DMS 273 (cell line): ENCODE measurements around the gene QPCTL.
A peak's percentile ranks its signal among the peaks of the same experiment; 100 is the strongest.
"Not testable (repeated sequence)": the region's sequence is repeated elsewhere in the genome, so short reads cannot be mapped to it uniquely, and the experiment has no call there.

Experiments
- DNase-seq: peaks from one replicate; lab custom pipeline; 2025; ENCODE audit not compliant: unreplicated experiment; lab: John Stamatoyannopoulos, UW

QPCTL gene

DNA sequence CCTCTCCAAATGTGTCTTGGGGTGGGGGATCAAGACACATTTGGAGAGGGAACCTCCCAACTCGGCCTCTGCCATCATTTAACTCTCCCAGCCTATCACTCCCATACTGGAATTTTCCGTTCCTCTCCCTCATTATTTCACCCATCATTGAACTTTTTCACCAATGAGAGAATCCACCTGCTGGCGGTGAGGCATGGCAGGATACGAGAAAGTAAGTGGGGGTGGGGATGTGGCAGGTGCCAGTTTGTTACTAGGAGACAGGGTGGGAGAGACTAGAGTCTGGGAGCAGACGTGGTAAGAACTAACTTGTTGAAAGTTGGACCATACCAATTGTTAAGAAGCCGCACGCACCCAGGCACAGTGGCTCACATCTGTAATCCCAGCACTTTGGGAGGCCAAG lies 17.5 kb upstream of the QPCTL start:
- DNase-seq: no peak

DNA sequence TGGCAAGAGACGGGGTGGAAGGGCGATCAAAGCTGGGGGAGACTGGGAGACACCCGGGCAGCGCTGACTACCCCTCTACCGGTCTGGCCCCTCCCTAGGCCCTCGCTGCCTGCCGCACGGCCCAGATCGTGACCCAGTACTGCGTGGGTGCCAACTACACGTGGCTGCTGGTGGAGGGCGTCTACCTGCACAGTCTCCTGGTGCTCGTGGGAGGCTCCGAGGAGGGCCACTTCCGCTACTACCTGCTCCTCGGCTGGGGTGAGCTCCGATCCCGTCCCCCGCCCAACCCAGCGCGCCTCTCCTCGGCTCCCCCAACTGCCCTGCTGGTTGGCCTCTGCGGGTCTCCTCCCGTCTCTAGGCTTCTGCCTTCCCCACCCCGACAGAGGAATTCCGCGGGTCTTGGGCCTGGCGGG lies 15.6 kb upstream of the QPCTL start:
- DNase-seq: no peak

DNA sequence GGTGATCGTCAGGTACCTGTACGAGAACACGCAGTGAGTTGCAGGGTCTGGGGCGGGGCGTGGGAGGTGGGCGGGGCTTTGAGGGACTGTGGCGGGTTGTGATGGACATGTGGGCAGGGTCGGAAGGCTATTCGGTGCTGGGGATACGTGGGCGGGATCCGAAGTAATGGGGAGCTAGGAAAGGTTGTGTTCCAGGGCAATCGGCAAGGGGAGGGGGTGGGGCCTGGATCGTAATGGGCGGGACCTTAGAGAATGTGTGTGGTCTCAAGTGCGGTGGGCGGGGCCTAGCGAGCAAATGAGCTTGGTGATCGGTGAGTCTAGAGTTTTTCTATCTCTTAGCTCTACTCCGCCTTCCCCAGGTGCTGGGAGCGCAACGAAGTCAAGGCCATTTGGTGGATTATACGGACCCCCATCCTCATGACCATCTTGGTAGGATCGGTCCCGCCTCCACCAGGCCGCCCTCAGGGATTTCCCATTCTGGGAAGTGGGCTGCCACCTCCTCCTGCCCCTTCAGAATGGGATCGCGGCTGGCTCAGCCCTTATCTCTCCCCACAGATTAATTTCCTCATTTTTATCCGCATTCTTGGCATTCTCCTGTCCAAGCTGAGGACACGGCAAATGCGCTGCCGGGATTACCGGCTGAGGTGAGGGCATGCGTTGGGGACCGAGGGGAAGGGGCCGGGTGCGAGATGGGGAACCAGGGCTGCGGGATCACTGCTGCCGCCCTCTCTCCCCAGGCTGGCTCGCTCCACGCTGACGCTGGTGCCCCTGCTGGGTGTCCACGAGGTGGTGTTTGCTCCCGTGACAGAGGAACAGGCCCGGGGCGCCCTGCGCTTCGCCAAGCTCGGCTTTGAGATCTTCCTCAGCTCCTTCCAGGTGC lies 14.9 kb upstream of the QPCTL start:
- peak; percentile 94 for DNase-seq

DNA sequence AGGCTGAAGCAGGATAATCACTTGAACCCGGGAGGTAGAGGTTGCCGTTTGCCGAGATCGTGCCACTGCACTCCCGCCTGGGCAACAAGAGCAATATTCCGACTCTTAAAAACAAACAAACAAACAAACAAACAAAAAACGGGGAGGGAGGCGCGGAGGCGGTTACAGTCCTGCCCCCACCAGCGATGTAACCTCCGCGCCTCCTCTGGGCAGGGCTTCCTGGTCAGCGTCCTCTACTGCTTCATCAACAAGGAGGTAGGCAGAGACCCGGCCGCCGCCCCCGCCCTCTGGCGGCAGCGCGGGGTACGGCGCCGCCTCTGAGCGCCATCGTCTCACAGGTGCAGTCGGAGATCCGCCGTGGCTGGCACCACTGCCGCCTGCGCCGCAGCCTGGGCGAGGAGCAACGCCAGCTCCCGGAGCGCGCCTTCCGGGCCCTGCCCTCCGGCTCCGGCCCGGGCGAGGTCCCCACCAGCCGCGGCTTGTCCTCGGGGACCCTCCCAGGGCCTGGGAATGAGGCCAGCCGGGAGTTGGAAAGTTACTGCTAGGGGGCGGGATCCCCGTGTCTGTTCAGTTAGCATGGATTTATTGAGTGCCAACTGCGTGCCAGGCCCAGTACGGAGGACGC lies 11.0 kb upstream of the QPCTL start:
- peak; percentile 94 for DNase-seq

DNA sequence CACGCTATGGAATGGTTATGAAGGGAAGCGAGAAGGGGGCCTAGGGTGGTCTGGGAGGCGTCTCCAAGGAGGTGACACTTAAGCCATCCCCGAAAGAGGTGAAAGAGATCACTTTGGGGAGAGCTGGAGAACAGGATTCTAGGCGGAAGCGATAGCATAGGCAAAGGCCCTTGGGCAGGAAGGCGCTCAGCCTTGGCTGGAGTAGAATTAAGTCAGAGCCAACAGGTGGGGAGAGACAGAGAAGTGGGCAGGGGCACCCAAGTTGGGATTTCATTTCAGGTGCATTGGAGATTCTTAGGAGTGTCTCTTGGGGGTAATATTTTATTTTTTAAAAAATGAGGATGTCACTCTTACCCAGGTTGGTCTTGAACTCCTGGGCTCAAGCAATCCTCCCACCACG lies 10.3 kb upstream of the QPCTL start:
- DNase-seq: no peak

- no peak for DNase-seq
These were observed 9.6 kb upstream of the QPCTL start for GRCh38 chr19:45682908-45683307.

GRCh38 chr19:45685045-45685444 lies 7.4 kb upstream of the QPCTL start:
- not testable (repeated sequence) for DNase-seq

DNA sequence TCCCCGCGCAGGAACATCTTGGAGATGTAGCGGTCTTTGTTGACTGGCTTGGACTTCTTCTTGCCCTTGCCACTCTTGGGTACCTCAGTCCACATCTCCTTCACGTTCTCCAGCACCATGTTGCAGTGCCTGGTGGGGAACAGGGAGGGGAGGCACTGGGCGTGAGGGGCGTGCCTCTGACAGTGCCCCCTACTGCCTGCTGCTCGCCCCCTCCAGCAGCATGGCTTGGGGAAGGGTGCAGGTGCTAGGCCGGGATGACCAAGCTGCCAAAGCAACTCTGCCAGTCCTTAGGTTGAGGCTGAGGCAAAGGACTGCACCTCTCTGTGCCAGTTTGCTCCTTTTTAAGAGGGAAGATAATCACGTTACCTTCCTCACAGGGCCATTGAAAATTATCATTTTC lies 4.9 kb upstream of the QPCTL start:
- no peak for DNase-seq

DNA sequence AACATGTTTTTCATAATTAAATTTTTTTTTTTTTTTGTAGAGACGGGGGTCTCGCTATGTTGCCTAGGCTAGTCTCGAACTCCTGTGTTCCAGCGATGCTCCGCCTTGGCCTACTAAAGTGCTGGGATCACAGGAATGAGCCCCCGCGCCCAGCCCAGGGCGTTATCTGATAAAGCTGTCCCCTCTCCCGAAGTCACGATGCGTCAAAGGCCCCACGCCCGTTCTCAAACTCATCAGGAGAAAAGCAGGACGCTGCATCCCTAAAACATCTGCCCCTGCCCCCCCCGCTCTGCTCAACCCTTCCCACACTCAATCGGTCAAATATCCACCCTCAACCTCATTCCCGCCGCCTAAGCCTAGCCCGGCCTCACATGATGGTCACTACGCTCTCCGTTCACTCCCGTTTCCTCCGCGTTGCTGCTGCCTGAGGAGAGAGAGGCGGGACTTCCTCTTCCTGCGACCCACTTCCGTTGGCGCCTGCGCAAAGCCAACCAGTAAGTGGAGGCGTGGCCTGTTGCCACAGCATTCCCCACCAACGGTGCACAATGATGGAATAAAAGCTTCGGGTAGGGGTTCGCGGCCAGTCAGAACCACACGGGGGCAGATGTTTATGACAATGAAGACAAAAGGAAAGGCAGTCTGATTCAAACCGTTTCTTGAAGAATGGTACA lies 815 bp upstream of the QPCTL start, which contains the start of gene SNRPD2:
Gene SNRPD2, minus strand, starts transcription at position 438 of the 671 bp plus-strand sequence. Its CDS starts 65 bp downstream, at position 373.
- DNase-seq: peak; percentile 98

- DNase-seq: peak; percentile 93
These were observed 781 bp downstream of the QPCTL start for GRCh38 chr19:45693106-45693788.

- no peak for DNase-seq
These were observed 9.2 kb downstream of the QPCTL start for GRCh38 chr19:45701676-45702075.

GRCh38 chr19:45705115-45705514 lies 12.6 kb downstream of the QPCTL start:
- DNase-seq: no peak

GRCh38 chr19:45705710-45706415 lies 13.4 kb downstream of the QPCTL start:
- DNase-seq: peak; percentile 28

DNA sequence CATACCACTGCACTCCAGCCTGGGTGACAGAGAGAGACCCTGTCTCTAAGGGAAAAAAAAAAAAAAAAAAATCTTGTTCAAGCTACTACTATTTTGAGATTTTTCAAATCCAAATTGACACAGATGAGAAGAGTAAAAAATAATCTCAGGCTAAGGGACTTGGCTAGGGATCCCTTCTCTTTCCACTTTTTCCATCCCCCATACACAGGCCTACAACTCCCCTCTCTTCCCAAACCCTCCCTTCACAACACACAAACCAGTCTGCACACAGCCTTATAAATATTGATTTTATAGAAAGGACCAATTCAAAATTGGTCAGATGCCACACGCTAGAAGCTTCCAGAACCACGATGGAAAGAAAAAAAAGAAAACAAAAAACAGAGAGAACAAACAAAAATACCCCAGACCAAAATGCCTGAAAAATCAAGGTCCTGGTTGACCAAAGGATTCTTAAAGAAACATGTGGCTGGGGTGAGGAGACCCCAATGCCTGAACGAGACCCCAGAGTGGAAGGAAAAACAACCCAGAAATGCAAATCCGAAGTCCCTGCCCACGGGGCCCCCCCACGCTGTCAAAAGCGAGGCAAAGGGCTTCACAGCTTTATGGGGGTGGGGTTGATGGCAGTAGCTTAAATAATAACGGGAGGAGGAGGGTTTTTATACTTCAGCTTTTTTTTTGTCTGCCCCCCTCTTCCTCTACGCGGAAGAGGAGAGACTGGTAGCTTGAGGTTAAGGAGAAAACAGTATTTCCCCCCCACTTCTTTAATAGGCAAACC lies 18.1 kb downstream of the QPCTL start:
- no peak for DNase-seq

DNA sequence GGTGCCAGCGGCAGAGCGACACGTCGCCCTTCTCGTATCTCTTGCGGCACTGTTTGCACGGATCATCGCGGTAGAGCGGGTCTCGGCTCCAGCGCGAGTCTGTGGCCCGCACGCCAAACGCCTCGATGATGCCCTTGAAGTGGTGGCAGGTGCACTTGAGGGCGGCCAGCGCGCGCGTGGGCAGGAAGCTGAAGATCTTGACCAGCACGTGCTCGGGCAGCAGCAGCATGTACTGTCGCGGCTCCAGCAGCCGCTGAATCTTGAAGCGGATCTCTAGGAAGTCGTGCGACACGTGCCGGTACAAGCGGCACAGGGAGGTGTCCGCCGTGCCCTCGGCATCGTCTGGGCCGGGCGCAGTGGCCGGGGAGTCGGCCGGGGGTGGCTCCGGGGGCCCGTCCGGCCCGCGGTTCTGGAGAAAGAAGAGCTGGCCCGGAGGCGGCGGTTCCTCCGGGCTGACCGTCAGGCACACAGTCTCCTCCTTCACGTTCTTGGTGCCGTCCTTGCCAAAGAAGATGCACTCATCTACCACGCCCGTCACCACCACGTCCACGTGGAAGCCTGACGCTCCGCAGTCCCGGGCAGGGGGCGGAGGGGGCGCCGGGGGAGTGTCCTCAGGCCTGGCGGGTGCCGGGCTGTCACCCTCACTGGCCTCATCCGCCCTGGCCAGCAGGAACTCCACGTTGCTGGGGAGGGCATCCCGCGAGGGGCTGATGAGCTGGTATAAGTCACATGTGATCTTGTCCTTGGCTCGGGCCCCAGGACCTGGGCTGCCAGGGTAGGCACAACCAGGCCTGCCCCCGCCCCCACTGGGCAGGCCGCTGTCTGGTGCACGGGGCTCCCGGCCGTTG lies 19.6 kb downstream of the QPCTL start:
- no peak for DNase-seq

DNA sequence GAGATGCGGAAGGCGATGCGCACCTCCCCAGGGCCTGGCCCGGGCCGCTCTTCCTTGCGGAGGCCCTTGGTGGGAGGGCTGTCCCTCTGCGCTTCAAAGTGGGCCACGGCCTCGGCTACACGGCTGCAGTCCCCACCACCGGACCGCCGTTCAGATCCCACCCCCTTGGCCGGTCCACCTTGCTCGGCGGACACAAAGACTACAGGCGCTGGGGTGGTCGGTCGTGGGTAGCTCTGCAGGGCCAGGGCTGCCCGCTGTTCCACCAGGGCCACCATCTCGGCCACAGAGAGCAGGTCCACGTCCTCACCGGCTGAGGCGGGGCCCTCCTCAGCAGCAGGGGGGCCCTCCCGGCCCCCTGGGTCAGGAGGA lies 20.2 kb downstream of the QPCTL start:
- no peak for DNase-seq

GRCh38 chr19:45713141-45713540 lies 20.7 kb downstream of the QPCTL start:
- no peak for DNase-seq

DNA sequence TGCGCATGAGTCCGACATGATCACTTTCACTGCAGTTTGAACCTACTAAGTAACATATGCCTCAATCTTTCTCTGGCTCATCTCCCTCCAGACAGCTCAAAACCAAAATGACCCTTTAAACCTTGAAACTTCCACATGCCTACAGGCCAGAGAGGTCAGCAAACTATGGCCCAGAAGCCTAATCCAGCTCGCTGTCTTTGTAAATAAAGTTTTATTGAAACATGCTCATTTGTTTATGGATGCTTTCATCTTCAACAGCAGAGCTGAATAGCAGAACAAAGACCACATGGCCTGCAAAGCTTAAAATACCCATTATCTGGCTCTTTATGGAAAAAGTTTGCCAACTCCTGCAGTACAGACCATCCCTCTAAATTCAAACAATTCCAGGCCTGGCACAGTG lies 22.7 kb downstream of the QPCTL start:
- no peak for DNase-seq
